WTC11 (cell line): ENCODE measurements around the gene RHOJ. TPM values are rescaled to one million over a fixed set of nuclear protein-coding genes. Genes with fewer than 3 reads are reported as not detected.

Experiments
- ATAC-seq: fragments of 200-7000 bp; cut with Tn5 transposase; 2 replicates; pipeline ENCODE4 v1.10.0; 2021; ENCODE audit warnings: mild to moderate bottlenecking, moderate library complexity
- CTCF ChIA-PET: fragments of 300-600 bp; sonication (Branson Sonifier 250); formaldehyde crosslinking; loops from one replicate; lab custom pipeline; 2021; ENCODE audit warnings: antibody characterized with exemption; lab: Charles Lee
- POLR2A ChIA-PET: fragments of 350-600 bp; sonication (Branson Sonifier 250); formaldehyde crosslinking; loops from one replicate; lab custom pipeline; 2021; ENCODE audit warnings: antibody characterized with exemption; lab: Charles Lee
- DNase-seq: peaks from one replicate; pipeline ENCODE4 v3.0.0; 2021; ENCODE audit warnings: low spot score
- H3K27ac Mint-ChIP-seq: 2 replicates; pipeline ENCODE4 v1.8.0; 2021; ENCODE audit warnings: mixed read lengths
- H3K27me3 Mint-ChIP-seq: 2 replicates; pipeline ENCODE4 v1.8.0; 2021; ENCODE audit warnings: low read depth, mild to moderate bottlenecking, moderate library complexity, mixed read lengths
- H3K36me3 Mint-ChIP-seq: 2 replicates; pipeline ENCODE4 v1.8.0; 2021; ENCODE audit warnings: mixed read lengths
- H3K4me1 Mint-ChIP-seq: 2 replicates; pipeline ENCODE4 v1.8.0; 2022; ENCODE audit warnings: mixed read lengths
- H3K4me3 Mint-ChIP-seq: 2 replicates; pipeline ENCODE4 v1.8.0; 2021; ENCODE audit warnings: mild to moderate bottlenecking, moderate library complexity, mixed read lengths
- H3K9me3 Mint-ChIP-seq: 2 replicates; pipeline ENCODE4 v1.8.0; 2021; ENCODE audit warnings: mixed read lengths
- CDX4 ChIP-seq: fragments of 250-450 bp; sonication (Bioruptor Pico); IDR thresholded peaks from 2 replicates; pipeline ENCODE4 v1.9.0; 2021; ENCODE audit warnings: moderate library complexity, mild to moderate bottlenecking, inconsistent platforms, borderline replicate concordance
- E2F1 ChIP-seq: sonication (generic); formaldehyde crosslinking; IDR thresholded peaks from 2 replicates; pipeline ENCODE4 v1.8.0; 2022; ENCODE audit warnings: mild to moderate bottlenecking, missing genetic modification reagents
- ETV6 ChIP-seq: sonication (generic); formaldehyde crosslinking; IDR thresholded peaks from 2 replicates; pipeline ENCODE4 v1.8.1; 2022; ENCODE audit warnings: mild to moderate bottlenecking, missing genetic modification reagents
- HMGXB4 ChIP-seq: sonication (generic); formaldehyde crosslinking; IDR thresholded peaks from 2 replicates; pipeline ENCODE4 v1.8.1; 2023; ENCODE audit warnings: mild to moderate bottlenecking, moderate library complexity, missing genetic modification reagents
- JAZF1 ChIP-seq: fragments of 250-450 bp; sonication (Bioruptor Pico); IDR thresholded peaks from 2 replicates; pipeline ENCODE4 v1.9.0; 2021; ENCODE audit warnings: moderate library complexity, mild to moderate bottlenecking, inconsistent platforms
- NFATC4 ChIP-seq: fragments of 250-450 bp; sonication (Bioruptor Pico); IDR thresholded peaks from 2 replicates; pipeline ENCODE4 v1.9.0; 2021; ENCODE audit warnings: mild to moderate bottlenecking
- OVOL2 ChIP-seq: fragments of 250-450 bp; sonication (Bioruptor Pico); IDR thresholded peaks from 2 replicates; pipeline ENCODE4 v1.9.0; 2021; ENCODE audit warnings: mild to moderate bottlenecking, borderline replicate concordance
- PRDM15 ChIP-seq: sonication (generic); formaldehyde crosslinking; IDR thresholded peaks from 2 replicates; pipeline ENCODE4 v1.8.0; 2022; ENCODE audit warnings: missing genetic modification reagents
- PRRX2 ChIP-seq: fragments of 250-450 bp; sonication (Bioruptor Pico); IDR thresholded peaks from 2 replicates; pipeline ENCODE4 v1.8.0; 2021; ENCODE audit warnings: mild to moderate bottlenecking
- RELA ChIP-seq: sonication (generic); formaldehyde crosslinking; IDR thresholded peaks from 2 replicates; pipeline ENCODE4 v1.8.1; 2022; ENCODE audit warnings: missing genetic modification reagents, mild to moderate bottlenecking, borderline replicate concordance
- STAT6 ChIP-seq: sonication (generic); formaldehyde crosslinking; conservative IDR thresholded peaks from 2 replicates; pipeline ENCODE4 v1.8.1; 2023; ENCODE audit warnings: mild to moderate bottlenecking, low read depth, missing genetic modification reagents, moderate library complexity
- ZNF317 ChIP-seq: sonication (generic); formaldehyde crosslinking; IDR thresholded peaks from 2 replicates; pipeline ENCODE4 v1.8.1; 2023; ENCODE audit warnings: low read depth, mild to moderate bottlenecking, moderate library complexity, missing genetic modification reagents, borderline replicate concordance
- ZNF423 ChIP-seq: fragments of 250-450 bp; sonication (Bioruptor Pico); IDR thresholded peaks from 2 replicates; pipeline ENCODE4 v2.1.2; 2022; ENCODE audit warnings: mild to moderate bottlenecking, moderate library complexity
- ZNF425 ChIP-seq: fragments of 250-450 bp; sonication (Bioruptor Pico); conservative IDR thresholded peaks from 2 replicates; pipeline ENCODE4 v1.9.0; 2021; ENCODE audit warnings: mild to moderate bottlenecking
- ZNF532 ChIP-seq: fragments of 250-450 bp; sonication (Bioruptor Pico); IDR thresholded peaks from 2 replicates; pipeline ENCODE4 v1.9.0; 2021; ENCODE audit warnings: mild to moderate bottlenecking, borderline replicate concordance
- ZNF671 ChIP-seq: fragments of 250-450 bp; sonication (Bioruptor Pico); IDR thresholded peaks from 2 replicates; pipeline ENCODE4 v1.8.0; 2021; ENCODE audit warnings: mild to moderate bottlenecking
- total RNA-seq: library from RNA; stranded (reverse); gene quantifications from 3 replicates; pipeline ENCODE4 v1.2.3, GENCODE V29; 2021

The RHOJ gene
- total RNA-seq, 1 experiment from 2014 or later = 0.13 TPM

- TF ChIP-seq STAT6 = no peak
- no peak for TF ChIP-seq NFATC4 (CRISPR knock-in tag)
- TF ChIP-seq ZNF532 (CRISPR knock-in tag) = no peak
- no peak for TF ChIP-seq OVOL2 (CRISPR knock-in tag)
- no peak for TF ChIP-seq PRRX2 (CRISPR knock-in tag)
- TF ChIP-seq ZNF425 = no peak
These were observed 8.0 kb downstream of the RHOJ start (continued) for GRCh38 chr14:63212209-63212608.

- no peaks in the 10 kb centered on the region for H3K36me3 Mint-ChIP-seq
- H3K9me3 Mint-ChIP-seq = no peaks in the 10 kb centered on the region
- peaks cover 11% of the 10 kb centered on the region for H3K4me1 Mint-ChIP-seq
- no peaks in the 10 kb centered on the region for H3K27me3 Mint-ChIP-seq
- no peak for ATAC-seq
- ChIA-PET CTCF (no interaction called here), POLR2A (no interaction called here)
- DNase-seq = no peak
- TF ChIP-seq HMGXB4 (CRISPR knock-in tag) (no peak), JAZF1 (CRISPR knock-in tag) (no peak), ETV6 (CRISPR knock-in tag) (no peak), ZNF423 (CRISPR knock-in tag) (no peak), E2F1 (no peak), ZNF671 (no peak), CDX4 (no peak), RELA (CRISPR knock-in tag) (no peak), ZNF317 (CRISPR knock-in tag) (no peak), PRDM15 (CRISPR knock-in tag) (no peak), OVOL2 (CRISPR knock-in tag) (no peak)
- H3K4me3 Mint-ChIP-seq = no peak overlapping the region
- H3K27ac Mint-ChIP-seq = no peak overlapping the region
These were observed 8.7 kb downstream of the RHOJ start for GRCh38 chr14:63212776-63213500.
